GM19455 (cell line): Measurements from ENCODE around the gene IL17RD.

Experiments used
- ATAC-seq: cut with Tn5 transposase; IDR thresholded peaks from one replicate; pipeline ENCODE4 v1.9.1; 2021; ENCODE audit not compliant: unreplicated experiment

IL17RD gene

GRCh38 chr3:57158813-57159738 is 6.1 kb downstream of the IL17RD start:
- no peak for ATAC-seq

GRCh38 chr3:57158325-57158724 is 6.8 kb downstream of the IL17RD start:
- no peak for ATAC-seq

GRCh38 chr3:57157545-57157944 is 7.6 kb downstream of the IL17RD start:
- ATAC-seq, result no peak

GRCh38 chr3:57155310-57155643 is 9.9 kb downstream of the IL17RD start:
- ATAC-seq, result no peak

- ATAC-seq, result no peak
Observed at GRCh38 chr3:57154470-57155309, 10.5 kb downstream of the IL17RD start.

GRCh38 chr3:57152151-57153143 is 12.7 kb downstream of the IL17RD start:
- no peak for ATAC-seq

GRCh38 chr3:57151749-57152148 is 13.4 kb downstream of the IL17RD start:
- no peak for ATAC-seq

GRCh38 chr3:57151021-57151449 is 14.1 kb downstream of the IL17RD start:
- ATAC-seq, result no peak

GRCh38 chr3:57150113-57150581 is 15.0 kb downstream of the IL17RD start:
- ATAC-seq, result no peak

- no peak for ATAC-seq
Observed at GRCh38 chr3:57147071-57147470, 18.1 kb downstream of the IL17RD start.

GRCh38 chr3:57145852-57146251 is 19.3 kb downstream of the IL17RD start:
- ATAC-seq, result no peak

- ATAC-seq, result no peak
Observed at GRCh38 chr3:57144952-57145351, 20.2 kb downstream of the IL17RD start.

- no peak for ATAC-seq
Observed at GRCh38 chr3:57143886-57144459, 21.2 kb downstream of the IL17RD start.

GRCh38 chr3:57142411-57142723 is 22.8 kb downstream of the IL17RD start:
- ATAC-seq, result no peak

- no peak for ATAC-seq
Observed at GRCh38 chr3:57141719-57142410, 23.3 kb downstream of the IL17RD start.

- ATAC-seq, result no peak
Observed at GRCh38 chr3:57140894-57141293, 24.3 kb downstream of the IL17RD start.

GRCh38 chr3:57135964-57136719 is 29.0 kb downstream of the IL17RD start:
- ATAC-seq, result no peak

GRCh38 chr3:57133157-57133556 is 32.0 kb downstream of the IL17RD start:
- no peak for ATAC-seq

GRCh38 chr3:57132674-57133073 is 32.5 kb downstream of the IL17RD start:
- ATAC-seq, result no peak
